OCI-LY1 (cell line): ENCODE measurements around the gene PBRM1.

Experiments
- CTCF ChIP-seq: fragments of 200-600 bp; sonication (generic), shearing (Covaris generic); IDR thresholded peaks from 2 replicates; pipeline ENCODE4 v1.5.1; 2017; ENCODE audit warnings: mild to moderate bottlenecking, antibody characterized with exemption, low read length, moderate library complexity, mixed read lengths
- EZH2 ChIP-seq: fragments of 200-600 bp; sonication (generic), shearing (Covaris generic); IDR thresholded peaks from 2 replicates; pipeline ENCODE4 v1.8.0; 2017; ENCODE audit warnings: borderline replicate concordance, mixed run types, mild to moderate bottlenecking, antibody characterized with exemption, low read length, moderate library complexity, mixed read lengths

- TF ChIP-seq EZH2, result no peak
- TF ChIP-seq CTCF, result no peak
These were observed 38.8 kb upstream of the PBRM1 start for GRCh38 chr3:52724511-52724910.
